Right atrium auricular region (tissue), 2 donors: ENCODE data around the gene GLOD5. TPM values are rescaled to one million over a fixed set of nuclear protein-coding genes. Genes with fewer than 3 reads are reported as not detected.

Source experiments
- DNase-seq: peaks from one replicate; pipeline ENCODE4 v3.0.0-alpha.2; 2019; ENCODE audit warnings: low spot score
- H3K27ac ChIP-seq, 2 donors: fragments of 200-600 bp; sonication (generic); 1 replicate in 1 of 2; 2 replicates in 1 of 2; pipeline ENCODE4 v1.5.1; 2016 to 2019
- H3K27me3 ChIP-seq, 2 donors: fragments of 200-600 bp; sonication (generic); one replicate each; pipeline versions ENCODE4 v1.5.1 to v1.6.0; 2017 to 2019
- H3K36me3 ChIP-seq: fragments of 200-600 bp; sonication (generic); one replicate; pipeline ENCODE4 v1.5.1; 2016
- H3K4me1 ChIP-seq, 2 donors: fragments of 200-600 bp; sonication (generic); one replicate each; pipeline versions ENCODE4 v1.5.1 to v1.6.0; 2017 to 2019
- H3K4me3 ChIP-seq, 2 donors: fragments of 200-600 bp; sonication (generic); 1 replicate in 1 of 2; 2 replicates in 1 of 2; pipeline ENCODE4 v1.5.1; 2017 to 2019; ENCODE audit warnings: mild to moderate bottlenecking in 1 of 2, moderate library complexity in 1 of 2
- H3K9me3 ChIP-seq, 2 donors: fragments of 200-600 bp; sonication (generic); one replicate each; pipeline ENCODE4 v1.5.1; 2019
- CTCF ChIP-seq, 2 donors: fragments of 200-600 bp; sonication (generic); IDR thresholded peaks; one replicate each; pipeline ENCODE4 v1.5.1; 2019; ENCODE audit warnings: antibody characterized with exemption in 2 of 2
- total RNA-seq, 2 donors: library from RNA; depleted of rRNA; stranded (reverse); fragments of >200 nt; gene quantifications; one replicate each; pipeline ENCODE4 v1.1.0, GENCODE V29; 2016

Gene GLOD5
- total RNA-seq, 2 donors from 2014 or later = not detected

GRCh38 chrX:48792219-48792618 lies 30.7 kb downstream of the GLOD5 start:
- no peak for DNase-seq
- Histone ChIP-seq H3K27me3 (no peaks in the 10 kb centered on the region), H3K36me3 (no peaks in the 10 kb centered on the region), H3K27ac (no peak overlapping the region), H3K4me3 (no peak overlapping the region), H3K9me3 (no peaks in the 10 kb centered on the region), H3K4me1 (no peaks in the 10 kb centered on the region)
- TF ChIP-seq CTCF (IDR thresholded peaks at IDR 0.05) = no peak

- no peak overlapping the region for H3K4me3 ChIP-seq
- no peaks in the 10 kb centered on the region for H3K9me3 ChIP-seq
- H3K4me1 ChIP-seq = no peaks in the 10 kb centered on the region
- TF ChIP-seq CTCF (IDR thresholded peaks at IDR 0.05) = no peak
- no peaks in the 10 kb centered on the region for H3K27me3 ChIP-seq
- no peak overlapping the region for H3K27ac ChIP-seq
- no peaks in the 10 kb centered on the region for H3K36me3 ChIP-seq
- DNase-seq = no peak
Observed at GRCh38 chrX:48793935-48794334, 32.4 kb downstream of the GLOD5 start.

- H3K9me3 ChIP-seq = no peaks in the 10 kb centered on the region
- no peaks in the 10 kb centered on the region for H3K4me1 ChIP-seq
- no peak overlapping the region for H3K4me3 ChIP-seq
- no peaks in the 10 kb centered on the region for H3K36me3 ChIP-seq
- no peak for TF ChIP-seq CTCF (IDR thresholded peaks at IDR 0.05)
- H3K27me3 ChIP-seq = no peaks in the 10 kb centered on the region
- H3K27ac ChIP-seq = no peak overlapping the region
- DNase-seq = no peak
Observed at GRCh38 chrX:48794340-48794910, 32.9 kb downstream of the GLOD5 start.

- Histone ChIP-seq H3K27me3 (no peaks in the 10 kb centered on the region), H3K9me3 (no peaks in the 10 kb centered on the region), H3K4me3 (no peak overlapping the region), H3K27ac (no peak overlapping the region), H3K36me3 (no peaks in the 10 kb centered on the region), H3K4me1 (no peaks in the 10 kb centered on the region)
- DNase-seq = no peak
- no peak for TF ChIP-seq CTCF (IDR thresholded peaks at IDR 0.05)
Observed at GRCh38 chrX:48794911-48795515, 33.5 kb downstream of the GLOD5 start.

GRCh38 chrX:48798318-48798717 lies 36.8 kb downstream of the GLOD5 start:
- H3K9me3 ChIP-seq = no peaks in the 10 kb centered on the region
- H3K4me1 ChIP-seq = peaks cover 0 to 5% of the 10 kb centered on the region in 2 donors
- H3K36me3 ChIP-seq = no peaks in the 10 kb centered on the region
- no peak for TF ChIP-seq CTCF (IDR thresholded peaks at IDR 0.05)
- no peaks in the 10 kb centered on the region for H3K27me3 ChIP-seq
- H3K4me3 ChIP-seq = no peak overlapping the region
- DNase-seq = no peak
- no peak overlapping the region for H3K27ac ChIP-seq
